OCI-LY7 (cell line): Measurements from ENCODE around the gene GJB4. TPM values are rescaled to one million over a fixed set of nuclear protein-coding genes. Genes with fewer than 3 reads are reported as not detected.

ENCODE experiments used
- BruUV-seq: library from RNA; stranded (reverse); fragments of 400-500 nt; replicated peaks from 2 replicates; lab custom pipeline; 2021; lab: Mats Ljungman, UMichigan
- CTCF ChIA-PET: fragments of 300-600 bp; sonication (Branson Sonifier 250); formaldehyde crosslinking; loops from one replicate; lab custom pipeline; 2022; ENCODE audit warnings: antibody characterized with exemption; ENCODE audit not compliant: unreplicated experiment; lab: Charles Lee
- POLR2A ChIA-PET: fragments of 300-600 bp; sonication (Branson Sonifier 250); formaldehyde crosslinking; loops from one replicate; lab custom pipeline; 2022; ENCODE audit warnings: antibody characterized with exemption; lab: Charles Lee
- DNase-seq: peaks from one replicate; pipeline ENCODE4 v3.0.0-alpha.2; 2015; ENCODE audit warnings: low spot score
- H2AFZ ChIP-seq: fragments of 200-600 bp; sonication (generic), shearing (Covaris generic); 2 replicates; pipeline ENCODE4 v1.6.1; 2014; ENCODE audit warnings: mild to moderate bottlenecking, antibody characterized with exemption, low read length, moderate library complexity
- H3K27ac ChIP-seq: fragments of 200-600 bp; sonication (generic); 2 replicates; pipeline ENCODE4 v1.5.1; 2014; ENCODE audit warnings: mixed run types, low read depth, mild to moderate bottlenecking, moderate library complexity, low read length, inconsistent platforms; ENCODE audit not compliant: poor library complexity, severe bottlenecking
- H3K36me3 ChIP-seq: fragments of 200-600 bp; sonication (generic); 2 replicates; pipeline ENCODE4 v1.6.1; 2014; ENCODE audit warnings: mild to moderate bottlenecking, antibody characterized with exemption, low read length, moderate library complexity, mixed read lengths; ENCODE audit not compliant: insufficient read depth
- H3K4me1 ChIP-seq: fragments of 200-600 bp; sonication (generic); 2 replicates; pipeline ENCODE4 v1.5.1; 2014; ENCODE audit warnings: mild to moderate bottlenecking, low read length; ENCODE audit not compliant: insufficient read depth, poor library complexity, severe bottlenecking
- H3K4me2 ChIP-seq: fragments of 200-600 bp; sonication (generic); 2 replicates; pipeline ENCODE4 v1.6.1; 2014; ENCODE audit warnings: mild to moderate bottlenecking, low read length
- H3K4me3 ChIP-seq: fragments of 200-600 bp; sonication (generic); 2 replicates; pipeline ENCODE4 v1.5.1; 2014; ENCODE audit warnings: mild to moderate bottlenecking, low read depth, low read length; ENCODE audit not compliant: poor library complexity, severe bottlenecking
- H3K79me2 ChIP-seq: fragments of 200-600 bp; sonication (generic); 2 replicates; pipeline ENCODE4 v1.6.1; 2016; ENCODE audit warnings: low read depth, mild to moderate bottlenecking, low read length, moderate library complexity, mixed read lengths; ENCODE audit not compliant: insufficient read depth
- H3K9me2 ChIP-seq: fragments of 200-600 bp; sonication (generic); 2 replicates; pipeline ENCODE4 v1.6.1; 2016; ENCODE audit warnings: mild to moderate bottlenecking, low read length, mixed read lengths; ENCODE audit not compliant: insufficient read depth
- H3K9me3 ChIP-seq: fragments of 200-600 bp; sonication (generic); 2 replicates; pipeline ENCODE4 v1.6.1; 2014; ENCODE audit warnings: mild to moderate bottlenecking, mixed run types, low read length, mixed read lengths
- H4K20me1 ChIP-seq: fragments of 200-600 bp; sonication (generic); 2 replicates; pipeline ENCODE4 v1.6.1; 2014; ENCODE audit warnings: mild to moderate bottlenecking, antibody characterized with exemption, low read length, moderate library complexity, mixed read lengths; ENCODE audit not compliant: insufficient read depth
- EZH2phosphoT487 ChIP-seq: fragments of 200-600 bp; sonication (generic); IDR thresholded peaks from 2 replicates; pipeline ENCODE4 v1.6.1; 2018; ENCODE audit warnings: low read depth, borderline replicate concordance, mild to moderate bottlenecking, mixed run types, antibody characterized with exemption, low read length, moderate library complexity, mixed read lengths
- intact Hi-C: fragments of 100-400 bp; cut with micrococcal nuclease; formaldehyde crosslinking; loops from one replicate; pipeline ENCODE4 v1.10.0; 2022; ENCODE audit not compliant: unreplicated experiment
- total RNA-seq, 2 experiments: library from RNA; depleted of rRNA in 1 of 2; stranded (reverse); fragments of >200 nt in 1 of 2; shearing (Covaris generic) in 1 of 2; gene quantifications; 2 replicates each; pipeline ENCODE4 v1.2.3, GENCODE V29; 2014 to 2022
- TF ChIP-seq, protein P1 (sequence below): fragments of 200-600 bp; sonication (generic); conservative IDR thresholded peaks from 2 replicates; pipeline ENCODE4 v1.5.1; 2014; ENCODE audit warnings: mild to moderate bottlenecking, antibody characterized with exemption, low read length, moderate library complexity, mixed read lengths

Gene GJB4
- total RNA-seq, 2 experiments from 2014 or later: not detected

DNA sequence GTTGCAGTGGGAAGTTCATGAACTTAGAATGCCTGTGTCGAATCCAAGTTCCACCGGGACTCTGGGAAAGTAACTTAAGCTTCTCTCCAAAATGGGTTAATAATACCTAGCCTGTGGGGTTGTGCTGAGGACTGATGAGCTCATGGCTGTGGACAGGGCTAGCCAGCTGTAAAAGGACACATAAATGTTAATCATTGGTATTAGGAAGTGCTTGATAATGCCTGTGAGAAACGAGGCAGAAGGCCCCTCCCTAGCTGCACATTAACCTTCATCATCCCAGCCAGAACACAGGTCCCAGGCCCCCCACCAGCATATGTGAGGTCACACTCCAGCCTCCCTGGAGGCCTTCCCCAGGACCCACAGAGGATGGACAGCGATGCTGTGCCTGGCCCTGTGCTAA lies 789 bp upstream of the GJB4 start:
- POLR2A ChIA-PET: no interaction called here

DNA sequence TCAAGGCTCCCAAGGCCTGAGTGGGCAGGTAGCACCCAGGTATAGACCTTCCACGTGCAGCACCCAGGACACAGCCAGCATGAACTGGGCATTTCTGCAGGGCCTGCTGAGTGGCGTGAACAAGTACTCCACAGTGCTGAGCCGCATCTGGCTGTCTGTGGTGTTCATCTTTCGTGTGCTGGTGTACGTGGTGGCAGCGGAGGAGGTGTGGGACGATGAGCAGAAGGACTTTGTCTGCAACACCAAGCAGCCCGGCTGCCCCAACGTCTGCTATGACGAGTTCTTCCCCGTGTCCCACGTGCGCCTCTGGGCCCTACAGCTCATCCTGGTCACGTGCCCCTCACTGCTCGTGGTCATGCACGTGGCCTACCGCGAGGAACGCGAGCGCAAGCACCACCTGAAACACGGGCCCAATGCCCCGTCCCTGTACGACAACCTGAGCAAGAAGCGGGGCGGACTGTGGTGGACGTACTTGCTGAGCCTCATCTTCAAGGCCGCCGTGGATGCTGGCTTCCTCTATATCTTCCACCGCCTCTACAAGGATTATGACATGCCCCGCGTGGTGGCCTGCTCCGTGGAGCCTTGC lies 1.7 kb downstream of the GJB4 start:
- POLR2A ChIA-PET: no interaction called here
- H3K4me3 ChIP-seq: no peak overlapping the region

More for the DNA sequence above, 789 bp upstream of the GJB4 start:
- TF ChIP-seq EZH2phosphoT487: no peak
- TF ChIP-seq, protein P1, sequence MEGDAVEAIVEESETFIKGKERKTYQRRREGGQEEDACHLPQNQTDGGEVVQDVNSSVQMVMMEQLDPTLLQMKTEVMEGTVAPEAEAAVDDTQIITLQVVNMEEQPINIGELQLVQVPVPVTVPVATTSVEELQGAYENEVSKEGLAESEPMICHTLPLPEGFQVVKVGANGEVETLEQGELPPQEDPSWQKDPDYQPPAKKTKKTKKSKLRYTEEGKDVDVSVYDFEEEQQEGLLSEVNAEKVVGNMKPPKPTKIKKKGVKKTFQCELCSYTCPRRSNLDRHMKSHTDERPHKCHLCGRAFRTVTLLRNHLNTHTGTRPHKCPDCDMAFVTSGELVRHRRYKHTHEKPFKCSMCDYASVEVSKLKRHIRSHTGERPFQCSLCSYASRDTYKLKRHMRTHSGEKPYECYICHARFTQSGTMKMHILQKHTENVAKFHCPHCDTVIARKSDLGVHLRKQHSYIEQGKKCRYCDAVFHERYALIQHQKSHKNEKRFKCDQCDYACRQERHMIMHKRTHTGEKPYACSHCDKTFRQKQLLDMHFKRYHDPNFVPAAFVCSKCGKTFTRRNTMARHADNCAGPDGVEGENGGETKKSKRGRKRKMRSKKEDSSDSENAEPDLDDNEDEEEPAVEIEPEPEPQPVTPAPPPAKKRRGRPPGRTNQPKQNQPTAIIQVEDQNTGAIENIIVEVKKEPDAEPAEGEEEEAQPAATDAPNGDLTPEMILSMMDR: no peak
- Histone ChIP-seq H3K36me3 (no peaks in the 10 kb centered on the region), H3K4me3 (no peak overlapping the region), H3K4me2 (no peak overlapping the region), H3K79me2 (no peaks in the 10 kb centered on the region), H2AFZ (no peak overlapping the region), H3K27ac (no peak overlapping the region), H3K9me2 (no peaks in the 10 kb centered on the region), H3K9me3 (no peaks in the 10 kb centered on the region), H4K20me1 (no peaks in the 10 kb centered on the region), H3K4me1 (no peaks in the 10 kb centered on the region)
- CTCF ChIA-PET: no interaction called here
- no peak for DNase-seq
- intact Hi-C loops: no loop called here
- no TSS peak for BruUV-seq

DNA sequence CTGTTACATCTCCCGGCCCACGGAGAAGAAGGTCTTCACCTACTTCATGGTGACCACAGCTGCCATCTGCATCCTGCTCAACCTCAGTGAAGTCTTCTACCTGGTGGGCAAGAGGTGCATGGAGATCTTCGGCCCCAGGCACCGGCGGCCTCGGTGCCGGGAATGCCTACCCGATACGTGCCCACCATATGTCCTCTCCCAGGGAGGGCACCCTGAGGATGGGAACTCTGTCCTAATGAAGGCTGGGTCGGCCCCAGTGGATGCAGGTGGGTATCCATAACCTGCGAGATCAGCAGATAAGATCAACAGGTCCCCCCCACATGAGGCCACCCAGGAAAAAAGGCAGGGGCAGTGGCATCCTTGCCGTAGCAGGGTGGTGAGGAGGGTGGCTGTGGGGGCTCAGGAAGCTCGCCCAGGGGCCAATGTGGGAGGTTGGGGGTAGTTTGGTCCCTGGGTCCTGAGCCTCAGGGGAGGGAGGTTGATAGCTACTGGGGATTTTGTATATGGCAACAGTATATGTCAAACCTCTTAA lies 2.3 kb downstream of the GJB4 start:
- POLR2A ChIA-PET: no interaction called here

More for the DNA sequence above, 1.7 kb downstream of the GJB4 start:
- Histone ChIP-seq H3K36me3 (no peaks in the 10 kb centered on the region), H3K27ac (no peak overlapping the region), H3K9me3 (no peaks in the 10 kb centered on the region), H4K20me1 (no peaks in the 10 kb centered on the region), H3K4me2 (no peak overlapping the region), H3K4me1 (no peaks in the 10 kb centered on the region), H3K9me2 (no peaks in the 10 kb centered on the region), H3K79me2 (no peaks in the 10 kb centered on the region), H2AFZ (no peak overlapping the region)
- TF ChIP-seq, protein P1: no peak
- TF ChIP-seq EZH2phosphoT487: no peak
- CTCF ChIA-PET: no interaction called here
- no peak for DNase-seq
- intact Hi-C loops: no loop called here
- no TSS peak for BruUV-seq

More for the DNA sequence above, 2.3 kb downstream of the GJB4 start:
- H3K27ac ChIP-seq: no peak overlapping the region
- H3K9me2 ChIP-seq: no peaks in the 10 kb centered on the region
- H3K4me1 ChIP-seq: no peaks in the 10 kb centered on the region
- no TSS peak for BruUV-seq
- no peak overlapping the region for H2AFZ ChIP-seq
- H3K4me3 ChIP-seq: no peak overlapping the region
- DNase-seq: no peak
- H3K79me2 ChIP-seq: no peaks in the 10 kb centered on the region
- intact Hi-C loops: no loop called here
- CTCF ChIA-PET: no interaction called here
- TF ChIP-seq, protein P1: no peak
- TF ChIP-seq EZH2phosphoT487: no peak
- H3K4me2 ChIP-seq: no peak overlapping the region
- no peaks in the 10 kb centered on the region for H3K36me3 ChIP-seq
- H4K20me1 ChIP-seq: no peaks in the 10 kb centered on the region
- H3K9me3 ChIP-seq: no peaks in the 10 kb centered on the region
